ENCODE results near the gene POM121L12. TPM values are rescaled to one million over a fixed set of nuclear protein-coding genes. Genes with fewer than 3 reads are reported as not detected.

Gene POM121L12
- total RNA-seq (2016; rRNA removed; fragmentation: Illumina TruSeq; extraction: Trizol) (not detected in 2 replicates), polyA plus RNA-seq (2011; rRNA removed) (not detected in 2 replicates), polyA minus RNA-seq (2011; rRNA and poly(A)+ RNA removed; ENCODE audit: low replicate concordance) (not detected in 2 replicates), Bru-seq, nascent RNA (not detected), BruChase-seq, experiment 1, labeled RNA remaining after a 6-hour chase (not detected), BruChase-seq, experiment 2, labeled RNA remaining after a 2-hour chase (not detected)
- not detected in 2 replicates for total RNA-seq (2016; cell fraction: cytosol; rRNA removed; fragmentation: Illumina TruSeq; extraction: Trizol; ENCODE audit: low read depth)
- total RNA-seq (2016; cell fraction: insoluble cytoplasmic fraction; rRNA removed; fragmentation: Illumina TruSeq; extraction: Trizol), result not detected in 2 replicates
- total RNA-seq (2016; cell fraction: membrane; rRNA removed; fragmentation: Illumina TruSeq; extraction: Trizol), result not detected in 2 replicates
- total RNA-seq (2016; cell fraction: nucleus; rRNA removed; fragmentation: Illumina TruSeq; extraction: Trizol), result not detected in 2 replicates
- polyA plus RNA-seq (2011; cell fraction: cytosol; rRNA removed), result not detected in 2 replicates
- not detected in 2 replicates for polyA plus RNA-seq (2011; cell fraction: nucleus; rRNA removed)
- polyA plus RNA-seq (2012), result not detected in 2 replicates
- polyA plus RNA-seq (2016; cell fraction: cytosol; fragmentation: Illumina TruSeq; extraction: Trizol; ENCODE audit: low read depth), result not detected in 2 replicates
- polyA plus RNA-seq (2016; cell fraction: insoluble cytoplasmic fraction; fragmentation: Illumina TruSeq; extraction: Trizol; ENCODE audit: low read depth), result not detected in 2 replicates
- not detected in 2 replicates for polyA plus RNA-seq (2016; cell fraction: membrane; fragmentation: Illumina TruSeq; extraction: Trizol; ENCODE audit: low read depth)
- not detected in 2 replicates for polyA plus RNA-seq (2016; cell fraction: nucleus; fragmentation: Illumina TruSeq; extraction: Trizol; ENCODE audit: insufficient read depth, low read depth)
- polyA minus RNA-seq (2011; cell fraction: cytosol; rRNA and poly(A)+ RNA removed), result not detected in 2 replicates
- not detected in 2 replicates for polyA minus RNA-seq (2011; cell fraction: nucleus; rRNA and poly(A)+ RNA removed)
- long read RNA-seq, experiment 1, result 0 reads
- long read RNA-seq, experiment 2, result 0 reads

DNA sequence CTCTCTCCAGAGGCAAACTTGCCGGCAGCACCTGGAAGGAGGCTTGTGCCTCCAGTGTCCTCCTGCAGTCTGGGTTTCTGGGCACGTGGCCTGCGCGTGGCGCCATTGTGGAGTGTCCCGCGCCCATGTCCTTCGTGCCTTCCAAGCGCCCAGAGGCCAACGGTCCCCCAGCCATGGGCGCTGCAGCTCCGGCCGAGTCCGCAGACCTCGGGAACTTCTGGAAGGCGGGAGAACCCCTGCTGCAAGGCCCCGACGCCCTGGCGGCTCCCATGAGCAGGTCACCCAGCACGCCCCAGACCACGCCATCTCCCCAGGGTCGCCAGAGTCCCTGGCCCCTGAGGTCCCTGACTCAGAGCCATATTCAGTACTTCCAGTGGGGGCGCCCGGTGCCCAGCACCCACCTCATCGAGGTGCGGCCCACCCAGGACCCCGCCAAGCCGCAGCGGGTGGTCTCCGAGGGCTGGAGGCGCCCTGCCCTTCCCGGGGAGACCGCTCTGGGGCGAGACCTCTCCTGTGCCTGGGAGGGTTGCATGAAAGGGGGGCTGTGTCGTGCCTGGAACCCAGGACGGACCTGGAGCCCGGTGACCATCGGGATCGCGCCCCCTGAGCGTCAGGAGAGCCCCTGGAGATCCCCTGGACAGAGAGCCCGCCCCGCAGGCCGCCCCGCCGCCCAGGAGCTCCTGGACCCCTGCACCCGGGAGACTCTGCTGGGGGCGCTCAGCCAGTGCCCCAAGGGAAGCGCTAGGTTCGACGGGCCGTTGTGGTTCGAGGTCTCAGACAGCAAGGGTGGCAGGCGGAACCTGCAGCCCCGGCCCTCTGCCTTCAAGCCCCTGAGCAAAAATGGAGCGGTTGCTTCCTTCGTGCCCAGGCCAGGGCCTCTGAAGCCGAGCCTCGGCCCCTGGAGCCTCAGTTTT lies at the start of gene POM121L12:
Gene POM121L12, plus strand, starts transcription at position 135 of the 914 bp plus-strand sequence. Its CDS starts 39 bp downstream, at position 174.
- H3K4me2 ChIP-seq (ENCODE audit: low read depth, low read length), result no peak within 1 kb of the TSS
- H3K36me3 ChIP-seq (replicated peaks in 1 of 2; ENCODE audit: control insufficient read depth in 1 of 2, insufficient read depth in 2 of 2, low read length in 2 of 2), result no peaks in the 10 kb centered on the region
- H3K4me3 ChIP-seq (replicated peaks in 1 of 3; ENCODE audit: insufficient read depth in 1 of 3, low read depth in 2 of 3, low read length in 3 of 3), result no peak within 1 kb of the TSS
- POLR2A ChIA-PET, result no interaction called here
- H4K20me1 ChIP-seq (ENCODE audit: insufficient read depth, low read length), result no peaks in the 10 kb centered on the region
- FAIRE-seq, result no peak
- H3K9me3 ChIP-seq (ENCODE audit: low read length), result peaks cover 59% of the 10 kb centered on the region
- no peak within 1 kb of the TSS for H2AFZ ChIP-seq (ENCODE audit: low read length)
- H3K4me1 ChIP-seq (ENCODE audit: insufficient read depth, low read length), result no peaks in the 10 kb centered on the region
- no peaks in the 10 kb centered on the region for H3K27me3 ChIP-seq (ENCODE audit: control insufficient read depth in 1 of 2, insufficient read depth in 2 of 2, low read length in 2 of 2)
- no peak for ATAC-seq
- no peaks in the 10 kb centered on the region for H3K79me2 ChIP-seq (ENCODE audit: insufficient read depth, low read length)
- in situ Hi-C loops (cut with HindIII; ENCODE audit: extremely low pct_ligation_motif_present, low pct_unique_long_range_greater_than_20kb), result no loop called here
- no peak for DNase-seq (ENCODE audit: low spot score)
- BruUV-seq (replicated peaks), result no TSS peak
- no peak within 1 kb of the TSS for H3K27ac ChIP-seq (ENCODE audit: extremely low read length, insufficient read depth, low read length)
- intact Hi-C loops (cut with micrococcal nuclease; ENCODE audit: unreplicated experiment), result no loop called here
- H3K9ac ChIP-seq (ENCODE audit: insufficient read depth, low read depth, low read length), result no peak within 1 kb of the TSS
- CTCF ChIA-PET (ENCODE audit: low intra/inter-chr PET ratio, low total read pairs), result no interaction called here
- WGBS (ENCODE audit: low lambda C conversion rate), result 86% methylated on average over 1 of the region's 59 CpGs
- no peak for TF ChIP-seq SETDB1 (CRISPR knock-in tag; IDR thresholded peaks at IDR 0.05; ENCODE audit: borderline replicate concordance)
- TF ChIP-seq SMAD1 (CRISPR knock-in tag; IDR thresholded peaks at IDR 0.05; ENCODE audit: borderline replicate concordance, low read depth), result no peak
- TF ChIP-seq, protein P1, sequence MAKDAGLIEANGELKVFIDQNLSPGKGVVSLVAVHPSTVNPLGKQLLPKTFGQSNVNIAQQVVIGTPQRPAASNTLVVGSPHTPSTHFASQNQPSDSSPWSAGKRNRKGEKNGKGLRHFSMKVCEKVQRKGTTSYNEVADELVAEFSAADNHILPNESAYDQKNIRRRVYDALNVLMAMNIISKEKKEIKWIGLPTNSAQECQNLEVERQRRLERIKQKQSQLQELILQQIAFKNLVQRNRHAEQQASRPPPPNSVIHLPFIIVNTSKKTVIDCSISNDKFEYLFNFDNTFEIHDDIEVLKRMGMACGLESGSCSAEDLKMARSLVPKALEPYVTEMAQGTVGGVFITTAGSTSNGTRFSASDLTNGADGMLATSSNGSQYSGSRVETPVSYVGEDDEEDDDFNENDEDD (CRISPR knock-in tag; IDR thresholded peaks at IDR 0.05; ENCODE audit: borderline replicate concordance), result no peak
- TF ChIP-seq ZNF264 (CRISPR knock-in tag; IDR thresholded peaks at IDR 0.05), result no peak
- TF ChIP-seq, protein P2, sequence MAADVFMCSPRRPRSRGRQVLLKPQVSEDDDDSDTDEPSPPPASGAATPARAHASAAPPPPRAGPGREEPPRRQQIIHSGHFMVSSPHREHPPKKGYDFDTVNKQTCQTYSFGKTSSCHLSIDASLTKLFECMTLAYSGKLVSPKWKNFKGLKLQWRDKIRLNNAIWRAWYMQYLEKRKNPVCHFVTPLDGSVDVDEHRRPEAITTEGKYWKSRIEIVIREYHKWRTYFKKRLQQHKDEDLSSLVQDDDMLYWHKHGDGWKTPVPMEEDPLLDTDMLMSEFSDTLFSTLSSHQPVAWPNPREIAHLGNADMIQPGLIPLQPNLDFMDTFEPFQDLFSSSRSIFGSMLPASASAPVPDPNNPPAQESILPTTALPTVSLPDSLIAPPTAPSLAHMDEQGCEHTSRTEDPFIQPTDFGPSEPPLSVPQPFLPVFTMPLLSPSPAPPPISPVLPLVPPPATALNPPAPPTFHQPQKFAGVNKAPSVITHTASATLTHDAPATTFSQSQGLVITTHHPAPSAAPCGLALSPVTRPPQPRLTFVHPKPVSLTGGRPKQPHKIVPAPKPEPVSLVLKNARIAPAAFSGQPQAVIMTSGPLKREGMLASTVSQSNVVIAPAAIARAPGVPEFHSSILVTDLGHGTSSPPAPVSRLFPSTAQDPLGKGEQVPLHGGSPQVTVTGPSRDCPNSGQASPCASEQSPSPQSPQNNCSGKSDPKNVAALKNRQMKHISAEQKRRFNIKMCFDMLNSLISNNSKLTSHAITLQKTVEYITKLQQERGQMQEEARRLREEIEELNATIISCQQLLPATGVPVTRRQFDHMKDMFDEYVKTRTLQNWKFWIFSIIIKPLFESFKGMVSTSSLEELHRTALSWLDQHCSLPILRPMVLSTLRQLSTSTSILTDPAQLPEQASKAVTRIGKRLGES (CRISPR knock-in tag; IDR thresholded peaks at IDR 0.05; ENCODE audit: borderline replicate concordance), result no peak
- TF ChIP-seq MTA3 (CRISPR knock-in tag; IDR thresholded peaks at IDR 0.05), result no peak
- no peak for TF ChIP-seq MED8 (CRISPR knock-in tag; IDR thresholded peaks at IDR 0.05; ENCODE audit: insufficient replicate concordance)
- TF ChIP-seq ZNF772 (CRISPR knock-in tag; IDR thresholded peaks at IDR 0.05), result no peak
- TF ChIP-seq, protein P3, sequence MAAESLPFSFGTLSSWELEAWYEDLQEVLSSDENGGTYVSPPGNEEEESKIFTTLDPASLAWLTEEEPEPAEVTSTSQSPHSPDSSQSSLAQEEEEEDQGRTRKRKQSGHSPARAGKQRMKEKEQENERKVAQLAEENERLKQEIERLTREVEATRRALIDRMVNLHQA (CRISPR knock-in tag; IDR thresholded peaks at IDR 0.05), result no peak
- TF ChIP-seq NFYC (CRISPR knock-in tag; IDR thresholded peaks at IDR 0.05), result no peak
- no peak for TF ChIP-seq ZNF564 (CRISPR knock-in tag; IDR thresholded peaks at IDR 0.05)
- no peak for TF ChIP-seq ZNF672 (CRISPR knock-in tag; IDR thresholded peaks at IDR 0.05)
- no peak for TF ChIP-seq ZSCAN21 (CRISPR knock-in tag; IDR thresholded peaks at IDR 0.05; ENCODE audit: borderline replicate concordance)
- no peak for TF ChIP-seq MXD4 (CRISPR knock-in tag; IDR thresholded peaks at IDR 0.05)

Measured in HepG2 (cell line).